HUDEP-2 (cell line): Measurements from ENCODE around the gene SLC12A7.
"Not testable (repeated sequence)": the region's sequence is repeated elsewhere in the genome, so short reads cannot be mapped to it uniquely, and the experiment has no call there.

Experiments
- DNase-seq, 76 experiments: peaks; one replicate each; lab custom pipeline; 2025; ENCODE audit not compliant: unreplicated experiment in 76 of 76; lab: John Stamatoyannopoulos, UW

The SLC12A7 gene

DNA sequence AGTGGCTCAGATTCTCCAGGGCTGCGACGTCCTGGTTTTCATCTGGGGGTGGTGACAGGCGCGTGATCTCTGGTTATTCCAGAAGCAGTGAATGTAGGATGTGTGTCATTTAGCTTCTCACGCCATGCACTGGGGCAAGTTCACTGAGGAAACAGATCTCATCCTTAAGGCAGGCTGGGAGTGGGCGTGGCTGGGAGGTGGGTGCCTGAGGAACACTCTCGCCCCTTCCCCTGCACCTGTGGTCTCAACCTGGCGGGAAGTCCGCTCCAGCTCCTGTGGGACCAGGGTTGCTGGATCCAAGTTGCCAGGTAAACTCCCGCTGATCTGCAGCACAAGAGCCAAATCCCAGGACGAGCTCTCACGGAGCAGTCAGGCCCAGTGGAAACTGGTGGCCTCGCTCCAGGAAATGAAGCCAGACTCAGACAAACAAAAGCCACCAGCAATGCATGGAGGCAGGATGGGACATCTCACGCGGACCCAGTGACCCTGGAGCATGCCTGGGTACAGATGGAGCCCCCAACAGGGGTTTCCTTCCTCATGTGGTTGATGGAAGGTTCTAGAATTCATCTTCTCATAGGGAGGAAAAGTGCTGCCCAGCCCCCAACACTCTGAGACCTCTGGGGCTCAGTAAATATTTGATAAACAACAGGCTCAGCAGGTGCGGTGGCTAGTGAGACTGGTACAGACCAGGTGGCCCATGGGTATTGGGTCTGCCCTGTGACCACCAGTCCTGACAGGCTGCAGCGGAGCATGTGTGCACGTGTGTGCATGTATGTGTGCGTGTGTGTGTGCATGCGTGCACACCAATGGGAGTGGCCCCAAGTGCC, 16.3 kb upstream of the SLC12A7 start:
- no peak for DNase-seq

DNA sequence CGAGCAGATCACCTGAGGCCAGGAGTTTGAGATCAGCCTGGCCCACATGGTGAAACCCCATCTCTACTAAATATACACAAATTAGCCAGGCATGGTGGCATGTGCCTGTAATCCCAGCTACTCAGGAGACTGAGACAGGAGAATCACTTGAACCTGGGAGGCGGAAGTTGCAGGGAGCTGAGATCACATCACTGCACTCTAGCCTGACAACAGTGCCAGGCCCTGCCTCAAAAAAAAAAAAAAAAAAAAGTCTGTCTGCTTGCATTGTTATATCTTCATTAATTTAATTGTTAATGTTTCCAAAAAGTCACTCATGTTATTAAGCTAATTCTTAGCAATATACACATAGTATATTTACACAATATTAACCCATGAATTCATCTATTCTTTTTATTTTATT, 13.8 kb upstream of the SLC12A7 start:
- not testable (repeated sequence) for DNase-seq

DNA sequence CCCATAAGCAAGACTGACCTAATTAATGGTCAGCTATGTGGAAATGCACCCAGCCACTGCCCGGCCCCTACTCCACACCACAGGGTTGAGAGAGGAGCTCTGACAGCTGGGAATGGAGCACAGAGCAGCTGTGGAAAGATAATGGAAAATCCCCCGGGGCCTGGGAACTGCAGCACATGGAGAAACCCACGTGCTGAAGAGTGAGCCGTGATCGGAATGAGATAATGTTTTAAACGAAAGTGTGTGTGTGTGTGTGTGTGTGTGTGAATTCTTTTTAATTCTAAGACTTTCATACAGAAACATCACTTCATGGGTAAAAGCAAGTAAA, 13.1 kb upstream of the SLC12A7 start:
- DNase-seq = no peak

DNA sequence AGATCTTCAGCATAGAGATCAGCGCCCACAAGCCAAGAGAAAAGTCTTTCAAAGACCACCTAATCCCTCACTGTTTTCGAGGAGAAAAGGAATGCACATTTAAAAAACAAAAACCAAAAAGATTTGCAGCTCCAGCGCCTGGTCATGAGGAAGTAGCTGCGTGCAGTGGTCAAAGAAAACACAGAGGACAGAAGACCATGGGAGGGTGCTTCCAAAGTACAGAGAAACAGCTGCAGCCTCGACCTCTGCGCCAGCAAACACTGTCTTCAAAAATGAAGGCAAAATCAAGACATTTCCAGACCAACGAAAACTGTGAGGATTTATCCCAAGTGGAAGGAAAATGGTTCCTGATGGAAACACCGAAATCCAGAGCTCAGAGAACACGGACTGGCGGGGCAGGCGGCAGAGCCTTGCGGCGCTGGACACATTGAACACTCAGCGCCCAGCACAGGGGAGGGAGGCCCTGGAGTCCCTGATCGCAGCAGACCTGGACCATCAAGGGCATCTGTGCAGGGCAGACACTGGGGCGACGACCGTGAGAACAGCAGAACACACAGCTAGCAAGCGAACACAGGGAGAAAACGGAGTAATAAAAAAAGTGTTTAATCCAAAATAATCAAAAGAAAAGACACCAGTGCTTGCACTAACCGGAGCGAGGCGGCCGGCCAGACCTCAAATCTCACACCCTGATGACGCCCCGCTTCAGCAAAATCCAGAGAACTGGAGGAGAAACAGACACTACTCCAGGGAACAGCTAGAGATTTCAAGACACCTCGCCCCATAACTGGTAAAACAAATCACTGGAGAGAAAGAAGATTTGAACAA, 12.6 kb upstream of the SLC12A7 start:
- no peak for DNase-seq

DNA sequence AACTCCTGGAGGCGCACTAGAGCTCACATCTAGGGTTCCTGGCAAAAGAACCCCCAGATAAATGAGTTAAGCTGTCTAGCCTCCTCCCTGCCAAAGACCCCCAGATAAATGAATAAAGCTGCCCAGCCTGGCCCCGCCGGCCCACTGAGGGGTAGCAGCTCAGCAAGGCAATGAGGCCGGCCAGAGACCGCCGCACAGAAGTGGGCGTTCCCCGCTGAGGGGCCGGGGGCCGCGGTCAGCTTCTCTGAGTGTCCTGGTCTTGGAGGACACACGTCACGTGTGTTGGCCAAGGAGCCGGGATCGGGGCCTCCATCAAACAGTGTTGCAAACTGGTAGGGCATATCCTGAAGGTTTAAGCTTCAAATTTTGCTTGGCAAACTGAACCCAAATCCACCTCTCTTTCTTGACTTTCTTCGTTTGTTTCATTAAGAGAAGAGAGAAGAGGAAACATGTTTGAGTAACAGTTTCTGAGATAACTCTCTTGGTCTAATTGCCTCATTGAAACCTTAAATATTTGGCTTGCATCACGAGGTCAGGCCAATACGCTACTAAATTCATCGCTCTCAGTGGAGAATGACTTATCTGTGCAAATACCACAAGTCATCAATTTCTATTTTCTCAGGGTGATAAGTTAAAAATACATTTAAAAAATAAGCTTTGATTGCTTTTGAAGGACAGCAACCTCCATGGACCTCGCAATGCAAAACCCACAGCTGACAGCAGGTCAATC, 11.7 kb upstream of the SLC12A7 start:
- DNase-seq = no peak

- peak in 1 of 76 experiments; percentile 9 for DNase-seq
Measured at GRCh38 chr5:1122511-1123294, 10.8 kb upstream of the SLC12A7 start.

- DNase-seq = no peak
Measured at GRCh38 chr5:1121891-1122290, 10.0 kb upstream of the SLC12A7 start.

- no peak for DNase-seq
Measured at GRCh38 chr5:1121044-1121443, 9.2 kb upstream of the SLC12A7 start.

DNA sequence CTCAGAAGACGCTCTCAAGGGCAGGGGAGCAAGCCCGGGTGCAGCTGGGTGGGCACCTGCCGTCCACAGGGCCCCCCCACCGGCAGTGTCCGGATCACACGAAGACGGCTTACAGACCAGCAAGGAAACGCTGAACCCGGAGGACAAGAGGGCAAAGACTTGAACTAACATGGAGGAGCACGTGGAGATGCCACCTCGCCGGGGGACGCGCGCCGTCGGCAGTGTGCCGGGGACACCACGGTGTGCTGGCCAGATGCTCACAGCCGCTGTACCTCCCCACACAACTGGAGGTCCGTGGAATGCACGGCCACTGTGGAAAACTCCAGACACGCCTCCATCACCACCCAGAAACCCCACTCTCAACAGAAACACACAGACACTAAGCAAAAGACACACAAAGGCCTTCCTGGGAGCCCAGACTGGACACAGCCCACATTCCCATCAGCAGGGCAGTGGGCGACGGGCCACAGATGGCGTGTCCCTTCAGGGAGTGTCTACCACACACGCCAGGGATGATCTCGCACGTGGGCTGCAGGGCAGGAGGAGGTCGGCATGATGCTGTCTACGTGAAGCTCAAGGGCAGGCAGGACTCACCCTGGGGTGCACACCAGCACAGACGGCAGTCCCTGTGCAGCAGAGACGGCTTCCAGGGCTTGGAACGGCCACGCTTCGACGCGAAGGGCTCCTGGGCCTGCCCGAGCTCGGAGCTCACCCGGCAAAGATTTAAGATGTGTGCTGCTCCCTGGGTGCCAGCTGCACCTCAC, 8.6 kb upstream of the SLC12A7 start:
- DNase-seq = no peak

GRCh38 chr5:1119312-1119831, 7.5 kb upstream of the SLC12A7 start:
- DNase-seq = no peak

DNA sequence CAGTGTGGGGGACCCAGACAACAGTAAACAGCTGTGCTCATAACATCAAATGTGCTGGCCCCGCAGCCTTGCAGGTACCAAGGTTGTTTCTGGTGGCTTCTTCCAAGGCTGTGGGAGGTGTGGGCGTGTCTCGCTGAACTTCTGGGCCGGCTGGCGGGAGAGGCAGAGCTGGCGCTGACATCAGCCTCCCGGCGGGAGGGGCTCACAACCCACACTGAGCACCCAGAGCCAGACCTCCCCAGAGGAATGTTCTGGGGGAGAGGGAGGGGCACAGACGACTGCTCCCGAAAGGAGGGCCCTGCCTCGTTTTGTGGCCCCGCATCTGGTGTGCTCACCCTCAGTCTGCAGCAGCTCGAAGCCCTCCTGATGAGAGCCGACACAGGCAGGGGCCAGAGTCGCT, 6.9 kb upstream of the SLC12A7 start:
- DNase-seq = peak in 27 of 76 experiments; percentile 2 to 49 (median 21)

DNA sequence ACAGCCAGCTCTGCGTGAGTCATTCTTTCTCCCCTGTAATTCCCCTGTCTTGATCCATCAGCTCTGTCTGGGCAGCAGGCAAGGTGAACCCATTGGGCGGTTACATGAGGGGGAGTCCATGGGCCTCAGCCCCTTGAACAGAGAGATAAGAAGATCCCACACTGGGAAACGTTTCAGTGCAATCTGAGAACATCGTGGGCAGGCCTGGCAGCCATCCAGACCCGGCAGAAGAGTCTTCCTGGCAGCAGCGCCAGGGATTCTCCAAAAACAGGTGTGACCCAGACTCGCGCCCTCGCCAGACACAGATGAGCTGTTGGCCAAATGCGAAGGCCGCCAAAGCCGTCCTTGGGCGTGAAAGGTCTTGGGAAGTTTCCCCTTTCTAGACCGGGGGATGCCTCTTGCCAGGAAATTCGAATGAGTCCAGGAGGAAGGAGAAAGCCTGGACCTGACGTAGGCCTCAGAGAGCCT, 6.4 kb upstream of the SLC12A7 start:
- peak in 54 of 76 experiments; percentile 8 to 66 (median 36) for DNase-seq

GRCh38 chr5:1116977-1117376, 5.1 kb upstream of the SLC12A7 start:
- no peak for DNase-seq

DNA sequence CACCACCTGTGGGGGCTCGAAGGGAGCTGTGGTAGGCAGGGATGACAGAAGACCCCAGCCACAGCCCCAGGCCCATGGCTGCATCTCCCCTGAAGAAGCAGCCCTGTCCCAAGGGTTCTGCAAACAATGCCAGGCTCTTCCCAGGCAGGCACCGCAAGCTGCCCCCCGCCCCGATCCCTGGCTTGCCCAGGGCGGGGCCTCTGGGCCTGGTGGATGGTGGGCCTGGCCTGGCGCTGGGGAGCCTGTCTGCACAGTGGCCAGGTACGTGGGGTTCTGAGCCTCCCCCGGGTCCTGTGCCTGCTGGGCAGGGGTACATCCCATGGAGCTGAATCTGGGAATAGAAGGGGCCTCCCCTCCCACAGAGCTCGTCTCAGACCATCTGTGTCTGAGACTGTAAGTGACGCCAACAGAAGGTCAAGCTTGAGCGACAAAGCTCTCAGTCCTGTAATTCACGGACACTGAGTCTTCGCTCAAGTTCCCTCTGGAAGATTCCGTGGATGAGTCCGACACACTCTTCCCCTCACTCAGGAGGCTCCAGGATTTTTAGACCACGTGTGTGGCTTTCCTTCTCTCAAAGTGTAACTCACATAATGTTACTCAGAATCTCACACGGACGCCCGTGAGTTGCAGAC, 4.4 kb upstream of the SLC12A7 start:
- DNase-seq = no peak

DNA sequence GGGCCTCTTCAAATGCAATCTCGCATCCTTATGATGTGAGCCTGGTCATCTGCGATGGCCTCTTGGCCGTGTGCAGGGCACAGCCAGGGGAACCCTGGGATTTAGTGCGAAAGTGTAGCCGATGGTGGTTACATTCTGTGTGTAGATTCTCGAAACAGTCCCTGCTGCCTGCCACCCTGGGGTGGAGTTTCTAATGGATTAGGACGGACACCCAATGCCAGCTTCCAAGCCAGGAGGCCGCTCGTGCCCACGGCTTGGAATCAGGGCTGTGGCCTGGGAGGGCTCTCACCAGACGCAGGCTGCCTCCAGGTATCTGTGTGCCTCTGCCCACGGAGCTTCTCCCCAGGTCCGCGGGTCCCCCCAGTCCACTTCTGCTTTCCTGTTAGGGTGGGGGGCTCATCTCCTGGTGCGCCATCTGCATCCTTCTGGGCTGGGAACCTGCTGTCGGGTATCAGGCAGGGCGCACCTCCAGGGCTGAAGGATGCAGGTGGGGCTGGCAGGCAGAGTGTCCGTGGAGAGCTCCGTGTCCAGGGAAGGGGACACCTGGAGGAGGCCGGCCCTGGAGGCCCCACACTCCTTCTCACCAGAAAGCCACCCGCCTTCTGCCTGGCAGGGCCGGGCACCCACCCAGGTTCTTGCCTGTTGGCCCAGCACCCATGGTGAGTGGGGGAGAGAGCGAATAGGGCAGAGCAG, 3.4 kb upstream of the SLC12A7 start:
- no peak for DNase-seq

DNA sequence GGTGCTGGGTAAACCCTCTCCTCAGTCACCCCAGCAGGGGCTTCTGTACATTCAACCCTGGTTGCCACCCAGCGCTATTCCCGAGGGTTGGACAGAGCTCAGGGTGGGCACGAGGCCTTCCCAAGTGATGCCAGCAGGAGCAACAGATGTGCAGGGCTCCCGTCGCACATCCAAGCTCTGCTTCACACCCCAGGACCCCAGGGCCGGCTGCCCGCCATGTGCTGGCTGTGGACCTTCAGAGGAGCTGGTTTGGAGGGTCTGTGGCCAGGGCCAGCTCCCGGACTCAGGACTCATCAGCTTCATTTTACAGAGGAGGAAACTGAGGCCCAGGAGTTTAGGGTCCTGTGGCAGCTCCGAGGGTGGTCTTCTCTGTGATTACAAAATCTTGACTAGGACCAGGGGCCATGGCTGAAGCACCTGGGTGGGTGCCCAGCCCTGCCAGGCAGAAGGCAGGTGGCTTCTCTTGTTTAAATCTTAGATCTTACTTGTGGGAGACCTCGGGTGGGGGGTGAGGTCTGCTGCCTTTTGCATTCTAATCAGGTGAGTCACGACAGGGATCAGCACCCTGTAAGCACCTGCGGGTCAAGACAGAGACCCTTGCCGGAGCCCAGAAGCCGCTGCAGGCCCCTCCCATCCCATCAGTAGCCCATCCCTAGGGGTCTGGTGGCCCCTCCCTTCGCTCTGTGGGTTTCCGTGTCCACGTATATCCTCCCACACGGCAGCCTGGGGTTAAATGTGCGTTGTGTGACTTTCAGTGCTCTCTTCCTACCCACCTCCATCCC, 2.1 kb upstream of the SLC12A7 start:
- DNase-seq = no peak

DNA sequence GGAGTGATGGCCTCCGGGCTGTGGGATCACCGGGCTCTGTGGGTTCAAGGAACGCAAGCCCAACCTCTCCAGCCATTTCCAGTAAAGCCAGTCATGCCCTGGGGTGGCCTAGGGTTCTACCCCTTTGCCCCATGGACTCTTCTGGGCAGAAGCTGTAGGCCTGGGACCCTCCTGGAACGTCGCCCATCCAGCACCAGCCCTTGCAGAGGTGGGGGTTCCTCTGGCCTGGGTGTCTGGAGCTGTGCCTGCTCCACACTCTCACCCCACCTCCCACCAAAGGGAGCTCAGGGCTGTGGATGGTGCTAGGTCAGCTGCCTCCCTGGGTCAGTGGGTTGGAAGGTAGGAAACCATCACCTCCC, 1.4 kb upstream of the SLC12A7 start:
- DNase-seq = no peak
